ENCODE data around the gene NUS1.
"Not testable (repeated sequence)": the region's sequence is repeated elsewhere in the genome, so short reads cannot be mapped to it uniquely, and the experiment has no call there.

- not testable (repeated sequence) for TF ChIP-seq CTCF (IDR thresholded peaks at IDR 0.05); GABPB1 (CRISPR knock-in tag; IDR thresholded peaks at IDR 0.05); SMAD3 (CRISPR knock-in tag; IDR thresholded peaks at IDR 0.05; ENCODE audit: borderline replicate concordance)
Measured at GRCh38 chr6:117675658-117676301, 511 bp downstream of the NUS1 start.

Data from WTC11 (cell line).